H1 (cell line): ENCODE results near the gene SFTPA1. TPM values are rescaled to one million over a fixed set of nuclear protein-coding genes. Genes with fewer than 3 reads are reported as not detected.

ENCODE experiments used
- POLR2A ChIP-seq, 2 experiments: IDR thresholded peaks; 1 replicate in 1 of 2; 2 replicates in 1 of 2; pipeline ENCODE4 v1.6.1; 2011; ENCODE audit warnings: low read depth in 2 of 2, low read length in 2 of 2, mild to moderate bottlenecking in 2 of 2; ENCODE audit errors: control extremely low read depth in 1 of 2
- polyA plus RNA-seq, 7 experiments: library from polyadenylated mRNA; depleted of rRNA in 3 of 7; stranded (reverse) in 5 of 7; unstranded in 2 of 7; fragments of >200 nt in 5 of 7; fragments of 200-250 nt in 2 of 7; gene quantifications; 1 replicate in 5 of 7; 2 replicates in 1 of 7; 4 replicates in 1 of 7; pipeline versions ENCODE4 v1.2.1 to v1.2.3, GENCODE V29; 2011 to 2013; ENCODE audit warnings: missing spikeins in 2 of 7, mixed read lengths in 2 of 7
- total RNA-seq: library from RNA; stranded (reverse); fragmentation: NEBNext Ultra II Directional; extraction: Animal tissue kit (Norgen Biotek cat#: 25700); gene quantifications from 2 replicates; pipeline ENCODE4 v1.2.1, GENCODE V29; 2021
- TF ChIP-seq, protein P1 (sequence below), 3 experiments: IDR thresholded peaks; 1 replicate in 2 of 3; 2 replicates in 1 of 3; pipeline versions ENCODE4 v1.5.1 to v1.6.1; 2011; ENCODE audit warnings: low read length in 3 of 3, mild to moderate bottlenecking in 3 of 3, inconsistent platforms in 2 of 3, low read depth in 1 of 3, moderate library complexity in 1 of 3; ENCODE audit not compliant: insufficient read depth in 1 of 3; ENCODE audit errors: control extremely low read depth in 1 of 3

SFTPA1 gene
- total and polyA plus RNA-seq, 2 of the 8 experiments (the other 6 are each of a cell fraction or from before 2014, with no cell fraction given): not detected

GRCh38 chr10:79562135-79562756 is 48.5 kb upstream of the SFTPA1 start (continued):
- TF ChIP-seq, protein P1, sequence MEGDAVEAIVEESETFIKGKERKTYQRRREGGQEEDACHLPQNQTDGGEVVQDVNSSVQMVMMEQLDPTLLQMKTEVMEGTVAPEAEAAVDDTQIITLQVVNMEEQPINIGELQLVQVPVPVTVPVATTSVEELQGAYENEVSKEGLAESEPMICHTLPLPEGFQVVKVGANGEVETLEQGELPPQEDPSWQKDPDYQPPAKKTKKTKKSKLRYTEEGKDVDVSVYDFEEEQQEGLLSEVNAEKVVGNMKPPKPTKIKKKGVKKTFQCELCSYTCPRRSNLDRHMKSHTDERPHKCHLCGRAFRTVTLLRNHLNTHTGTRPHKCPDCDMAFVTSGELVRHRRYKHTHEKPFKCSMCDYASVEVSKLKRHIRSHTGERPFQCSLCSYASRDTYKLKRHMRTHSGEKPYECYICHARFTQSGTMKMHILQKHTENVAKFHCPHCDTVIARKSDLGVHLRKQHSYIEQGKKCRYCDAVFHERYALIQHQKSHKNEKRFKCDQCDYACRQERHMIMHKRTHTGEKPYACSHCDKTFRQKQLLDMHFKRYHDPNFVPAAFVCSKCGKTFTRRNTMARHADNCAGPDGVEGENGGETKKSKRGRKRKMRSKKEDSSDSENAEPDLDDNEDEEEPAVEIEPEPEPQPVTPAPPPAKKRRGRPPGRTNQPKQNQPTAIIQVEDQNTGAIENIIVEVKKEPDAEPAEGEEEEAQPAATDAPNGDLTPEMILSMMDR (IDR thresholded peaks at IDR 0.05; ENCODE audit: control extremely low read depth in 1 of 3, insufficient read depth in 1 of 3, low read depth in 1 of 3, low read length in 3 of 3): peak; percentile 90 to 96 (median 95)
- no peak for TF ChIP-seq POLR2A (IDR thresholded peaks at IDR 0.05; ENCODE audit: control extremely low read depth in 1 of 2, low read depth in 2 of 2, low read length in 2 of 2)
- TF ChIP-seq, all 59 proteins: peak for 5
